GM23338 (cell line): ENCODE results near the gene NCAPG. TPM values are rescaled to one million over a fixed set of nuclear protein-coding genes. Genes with fewer than 3 reads are reported as not detected.

Experiments used
- ATAC-seq: fragments of 200-7000 bp; cut with Tn5 transposase; 3 replicates; pipeline ENCODE4 v1.9.1; 2020
- DNase-seq: peaks from one replicate; pipeline ENCODE4 v3.0.0-alpha.2; 2015; ENCODE audit warnings: low spot score
- H2AFZ ChIP-seq: fragments of 200-600 bp; sonication (generic); 2 replicates; pipeline ENCODE4 v1.8.0; 2016; ENCODE audit warnings: antibody characterized with exemption, mild to moderate bottlenecking, moderate library complexity
- H3F3A ChIP-seq: fragments of 200-600 bp; sonication (generic); replicated peaks from 2 replicates; pipeline ENCODE4 v1.8.0; 2017; ENCODE audit warnings: antibody characterized with exemption, mixed run types, low read depth
- H3K27ac ChIP-seq: fragments of 200-600 bp; sonication (generic); 2 replicates; pipeline ENCODE4 v1.6.1; 2016; ENCODE audit warnings: low read depth
- H3K27me3 ChIP-seq: fragments of 200-600 bp; sonication (generic); 2 replicates; pipeline ENCODE4 v1.8.0; 2016; ENCODE audit warnings: mild to moderate bottlenecking, mixed run types, moderate library complexity; ENCODE audit not compliant: insufficient read depth
- H3K36me3 ChIP-seq: fragments of 200-600 bp; sonication (generic); 2 replicates; pipeline ENCODE4 v1.8.0; 2016; ENCODE audit warnings: mild to moderate bottlenecking; ENCODE audit not compliant: insufficient read depth
- H3K4me1 ChIP-seq: fragments of 200-600 bp; sonication (generic); 2 replicates; pipeline ENCODE4 v1.8.0; 2016; ENCODE audit warnings: mild to moderate bottlenecking, moderate library complexity; ENCODE audit not compliant: insufficient read depth
- H3K4me2 ChIP-seq: fragments of 200-600 bp; sonication (generic); 2 replicates; pipeline ENCODE4 v1.7.1; 2017; ENCODE audit warnings: mixed run types
- H3K4me3 ChIP-seq: fragments of 200-600 bp; sonication (generic); 2 replicates; pipeline ENCODE4 v1.6.1; 2016; ENCODE audit warnings: mixed run types
- H3K79me2 ChIP-seq: fragments of 200-600 bp; sonication (generic); replicated peaks from 2 replicates; pipeline ENCODE4 v1.8.0; 2017; ENCODE audit warnings: mild to moderate bottlenecking; ENCODE audit not compliant: insufficient read depth
- H3K9me2 ChIP-seq: fragments of 200-600 bp; sonication (generic); 2 replicates; pipeline ENCODE4 v1.8.0; 2017; ENCODE audit not compliant: insufficient read depth
- H4K20me1 ChIP-seq: fragments of 200-600 bp; sonication (generic); replicated peaks from 2 replicates; pipeline ENCODE4 v1.8.0; 2017; ENCODE audit warnings: mild to moderate bottlenecking; ENCODE audit not compliant: insufficient read depth
- H3K27ac Mint-ChIP-seq: 2 replicates; pipeline ENCODE4 v1.8.0; 2020; ENCODE audit warnings: inconsistent platforms, mild to moderate bottlenecking, moderate library complexity, mixed read lengths
- H3K27me3 Mint-ChIP-seq: 3 replicates; pipeline ENCODE4 v1.8.0; 2022; ENCODE audit warnings: low read depth, mild to moderate bottlenecking, moderate library complexity, mixed read lengths, inconsistent platforms; ENCODE audit not compliant: insufficient read depth, poor library complexity
- H3K36me3 Mint-ChIP-seq: 3 replicates; pipeline ENCODE4 v1.8.0; 2021; ENCODE audit warnings: low read depth, mild to moderate bottlenecking, inconsistent platforms, moderate library complexity, mixed read lengths
- H3K4me1 Mint-ChIP-seq: 3 replicates; pipeline ENCODE4 v1.8.0; 2020; ENCODE audit warnings: mild to moderate bottlenecking, inconsistent platforms, mixed read lengths
- H3K4me3 Mint-ChIP-seq: 3 replicates; pipeline ENCODE4 v1.8.0; 2021; ENCODE audit warnings: moderate library complexity, mild to moderate bottlenecking, inconsistent platforms, mixed read lengths
- H3K9me3 Mint-ChIP-seq: 3 replicates; pipeline ENCODE4 v1.8.0; 2020; ENCODE audit warnings: moderate library complexity, mild to moderate bottlenecking, inconsistent platforms, mixed read lengths
- EZH2 ChIP-seq: fragments of 200-600 bp; sonication (generic); IDR thresholded peaks from one replicate; pipeline ENCODE4 v1.8.0; 2017; ENCODE audit warnings: antibody characterized with exemption, mild to moderate bottlenecking, low read depth; ENCODE audit not compliant: unreplicated experiment
- EZH2phosphoT487 ChIP-seq: fragments of 200-600 bp; sonication (generic); IDR thresholded peaks from one replicate; pipeline ENCODE4 v1.8.1; 2018; ENCODE audit warnings: antibody characterized with exemption; ENCODE audit not compliant: unreplicated experiment
- JUNB ChIP-seq: IDR thresholded peaks from one replicate; pipeline ENCODE4 v1.6.1; 2016; ENCODE audit warnings: antibody characterized with exemption; ENCODE audit not compliant: unreplicated experiment
- POLR2AphosphoS5 ChIP-seq: IDR thresholded peaks from 2 replicates; pipeline ENCODE4 v1.6.1; 2016; ENCODE audit warnings: antibody characterized with exemption, low read depth
- STAT1 ChIP-seq: IDR thresholded peaks from one replicate; pipeline ENCODE4 v1.6.1; 2016; ENCODE audit warnings: antibody characterized with exemption; ENCODE audit not compliant: unreplicated experiment
- ZNF114 ChIP-seq: fragments of 250-450 bp; sonication (Bioruptor Pico); IDR thresholded peaks from 2 replicates; pipeline ENCODE4 v1.5.0; 2020; ENCODE audit warnings: mild to moderate bottlenecking, moderate library complexity
- ZNF331 ChIP-seq: fragments of 250-450 bp; sonication (Bioruptor Pico); IDR thresholded peaks from 2 replicates; pipeline ENCODE4 v1.5.0; 2020; ENCODE audit warnings: low read depth, mild to moderate bottlenecking, moderate library complexity
- polyA plus RNA-seq: library from polyadenylated mRNA; unstranded; fragments of >200 nt; fragmentation: Nextera tagmentation; extraction: Ambion mirVana; gene quantifications from 2 replicates; pipeline ENCODE4 v1.2.1, GENCODE V29; 2016
- total RNA-seq: library from RNA; depleted of rRNA; stranded (reverse); fragments of >200 nt; shearing (Covaris generic); gene quantifications from 2 replicates; pipeline ENCODE4 v1.2.3, GENCODE V29; 2014
- TF ChIP-seq, protein P1 (sequence below), 2 experiments: fragments of 200-600 bp in 1 of 2; sonication (generic) in 1 of 2; conservative IDR thresholded peaks; 2 replicates each; pipeline versions ENCODE4 v1.5.1 to v1.6.1; 2016 to 2017; ENCODE audit warnings: antibody characterized with exemption in 2 of 2, low read depth in 2 of 2, mild to moderate bottlenecking in 2 of 2, moderate library complexity in 1 of 2

The NCAPG gene
- total and polyA plus RNA-seq, 2 experiments from 2014 or later = 24.4 to 45.8 TPM

DNA sequence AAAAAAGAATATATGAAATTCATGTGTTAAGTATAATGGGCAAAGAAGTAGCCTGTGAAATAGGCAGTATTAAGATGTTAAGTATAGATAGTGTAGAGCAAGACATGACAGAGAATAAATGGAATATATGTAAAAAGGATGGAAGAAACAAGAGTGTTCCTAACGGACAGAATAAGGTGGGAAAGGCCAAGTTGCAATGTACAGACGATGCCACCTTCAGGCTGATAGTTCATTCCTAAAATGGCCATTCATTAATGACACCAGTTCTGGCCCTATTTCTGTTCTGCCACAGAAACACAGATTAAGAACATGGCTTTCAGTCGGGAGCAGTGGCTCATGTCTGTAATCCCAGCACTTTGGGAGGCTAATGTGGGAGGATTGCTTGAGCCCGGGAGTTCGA lies 24.9 kb upstream of the NCAPG start:
- no peaks in the 10 kb centered on the region for H3K79me2 ChIP-seq
- H3K4me3 ChIP-seq = no peak overlapping the region
- H3K9me3 Mint-ChIP-seq = peaks cover 4% of the 10 kb centered on the region; the same call in 1 of the 3 replicates
- peaks cover 4% of the 10 kb centered on the region; the same call in 2 of the 3 replicates for H3K4me1 Mint-ChIP-seq
- H2AFZ ChIP-seq = no peak overlapping the region
- peaks cover 23% of the 10 kb centered on the region for H3K27me3 Mint-ChIP-seq
- H3K9me2 ChIP-seq = no peaks in the 10 kb centered on the region
- no peaks in the 10 kb centered on the region for H3F3A ChIP-seq
- no peaks in the 10 kb centered on the region; the same call in 1 of the 2 replicates for H4K20me1 ChIP-seq
- DNase-seq (no peak), ATAC-seq (no peak)
- H3K4me3 Mint-ChIP-seq = no peak overlapping the region
- H3K27me3 ChIP-seq = peaks cover 25% of the 10 kb centered on the region
- H3K27ac Mint-ChIP-seq = no peak overlapping the region
- TF ChIP-seq POLR2AphosphoS5 = no peak
- TF ChIP-seq, protein P1, sequence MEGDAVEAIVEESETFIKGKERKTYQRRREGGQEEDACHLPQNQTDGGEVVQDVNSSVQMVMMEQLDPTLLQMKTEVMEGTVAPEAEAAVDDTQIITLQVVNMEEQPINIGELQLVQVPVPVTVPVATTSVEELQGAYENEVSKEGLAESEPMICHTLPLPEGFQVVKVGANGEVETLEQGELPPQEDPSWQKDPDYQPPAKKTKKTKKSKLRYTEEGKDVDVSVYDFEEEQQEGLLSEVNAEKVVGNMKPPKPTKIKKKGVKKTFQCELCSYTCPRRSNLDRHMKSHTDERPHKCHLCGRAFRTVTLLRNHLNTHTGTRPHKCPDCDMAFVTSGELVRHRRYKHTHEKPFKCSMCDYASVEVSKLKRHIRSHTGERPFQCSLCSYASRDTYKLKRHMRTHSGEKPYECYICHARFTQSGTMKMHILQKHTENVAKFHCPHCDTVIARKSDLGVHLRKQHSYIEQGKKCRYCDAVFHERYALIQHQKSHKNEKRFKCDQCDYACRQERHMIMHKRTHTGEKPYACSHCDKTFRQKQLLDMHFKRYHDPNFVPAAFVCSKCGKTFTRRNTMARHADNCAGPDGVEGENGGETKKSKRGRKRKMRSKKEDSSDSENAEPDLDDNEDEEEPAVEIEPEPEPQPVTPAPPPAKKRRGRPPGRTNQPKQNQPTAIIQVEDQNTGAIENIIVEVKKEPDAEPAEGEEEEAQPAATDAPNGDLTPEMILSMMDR (conservative IDR thresholded peaks at IDR 0.05; ENCODE audit: low read depth in 2 of 2) = peak; percentile 18 to 65; a peak in 2 of 4 replicates
- H3K4me1 ChIP-seq = peaks cover 7% of the 10 kb centered on the region; the same call in 1 of the 2 replicates
- H3K27ac ChIP-seq = no peak overlapping the region
- H3K36me3 ChIP-seq = no peaks in the 10 kb centered on the region
- H3K4me2 ChIP-seq = no peak overlapping the region
- H3K36me3 Mint-ChIP-seq = no peaks in the 10 kb centered on the region

DNA sequence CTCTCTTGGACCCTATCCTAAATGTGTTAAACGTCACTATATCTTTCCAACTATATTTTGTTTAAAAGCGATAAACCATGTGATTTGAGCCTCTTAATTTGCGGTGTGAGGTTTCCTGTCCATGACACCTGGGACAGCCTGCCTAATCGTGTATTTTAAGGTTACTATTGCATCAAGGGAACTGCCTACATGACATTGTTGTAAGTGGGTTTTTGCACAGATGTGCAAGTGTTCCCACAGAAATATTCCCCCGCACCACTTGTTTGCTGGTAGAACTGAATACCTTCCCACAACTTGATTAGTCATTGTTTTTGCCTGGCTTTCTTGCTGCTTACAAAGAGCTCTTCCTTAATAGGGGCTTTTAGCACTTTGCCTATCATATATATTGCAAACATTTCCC lies 24.2 kb upstream of the NCAPG start:
- Histone ChIP-seq H3K4me1 (peaks cover 7% of the 10 kb centered on the region; the same call in 1 of the 2 replicates), H3K27me3 (peaks cover 18% of the 10 kb centered on the region), H3K27ac (no peak overlapping the region), H4K20me1 (no peaks in the 10 kb centered on the region; the same call in 1 of the 2 replicates), H2AFZ (no peak overlapping the region), H3K79me2 (no peaks in the 10 kb centered on the region), H3K9me2 (no peaks in the 10 kb centered on the region), H3K4me3 (no peak overlapping the region), H3K4me2 (no peak overlapping the region), H3F3A (no peaks in the 10 kb centered on the region), H3K36me3 (no peaks in the 10 kb centered on the region; the same call in 1 of the 2 replicates)
- Mint-ChIP-seq H3K27me3 (peaks cover 16% of the 10 kb centered on the region), H3K27ac (no peak overlapping the region), H3K4me3 (no peak overlapping the region), H3K36me3 (peaks cover 4% of the 10 kb centered on the region; the same call in 2 of the 3 replicates), H3K9me3 (peaks cover 4% of the 10 kb centered on the region; the same call in 1 of the 3 replicates), H3K4me1 (peaks cover 4% of the 10 kb centered on the region; the same call in 2 of the 3 replicates)
- no peak for DNase-seq
- TF ChIP-seq POLR2AphosphoS5 (no peak), EZH2phosphoT487 (no peak), ZNF331 (CRISPR knock-in tag) (no peak), STAT1 (no peak), ZNF114 (no peak)
- ATAC-seq = no peak

DNA sequence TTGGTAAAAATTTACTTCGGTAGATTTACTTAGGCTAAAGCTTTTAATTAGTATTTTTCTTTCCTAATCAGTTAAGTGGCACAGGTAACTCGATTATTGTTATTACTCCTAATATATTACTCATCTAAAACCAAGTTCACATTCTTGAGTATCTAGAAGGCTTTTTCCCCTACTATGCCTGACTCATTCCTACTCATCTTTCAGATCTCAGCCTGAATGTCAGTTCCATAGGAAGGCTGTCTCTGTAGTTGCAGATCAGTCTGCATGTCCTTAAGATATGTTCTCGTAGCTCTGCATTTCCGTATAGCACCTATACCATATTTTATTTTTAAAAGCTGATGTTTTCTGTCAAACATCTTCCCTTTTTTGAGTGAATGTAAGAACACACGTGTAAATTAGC lies 23.5 kb upstream of the NCAPG start:
- H3K4me1 ChIP-seq = peaks cover 5% of the 10 kb centered on the region; the same call in 1 of the 2 replicates
- H3K4me1 Mint-ChIP-seq = no peaks in the 10 kb centered on the region
- H3K4me3 Mint-ChIP-seq = no peak overlapping the region
- H3F3A ChIP-seq = no peaks in the 10 kb centered on the region
- H3K9me3 Mint-ChIP-seq = peaks cover 2% of the 10 kb centered on the region; the same call in 1 of the 3 replicates
- no peaks in the 10 kb centered on the region; the same call in 1 of the 2 replicates for H3K36me3 ChIP-seq
- H2AFZ ChIP-seq = no peak overlapping the region
- H3K36me3 Mint-ChIP-seq = peaks cover 10% of the 10 kb centered on the region; the same call in 2 of the 3 replicates
- no peak for TF ChIP-seq POLR2AphosphoS5
- TF ChIP-seq EZH2 = no peak
- no peak for TF ChIP-seq STAT1
- TF ChIP-seq, protein P1 (conservative IDR thresholded peaks at IDR 0.05; ENCODE audit: low read depth in 2 of 2) = no peak
- no peak for TF ChIP-seq JUNB
- no peak overlapping the region for H3K27ac Mint-ChIP-seq
- no peak for DNase-seq
- ATAC-seq = no peak
- peaks cover 9% of the 10 kb centered on the region for H3K27me3 Mint-ChIP-seq
- no peaks in the 10 kb centered on the region for H3K9me2 ChIP-seq
- no peak overlapping the region for H3K27ac ChIP-seq
- H3K4me2 ChIP-seq = no peak overlapping the region
- peaks cover 11% of the 10 kb centered on the region for H3K27me3 ChIP-seq
- no peaks in the 10 kb centered on the region for H3K79me2 ChIP-seq
- H3K4me3 ChIP-seq = no peak overlapping the region
- H4K20me1 ChIP-seq = no peaks in the 10 kb centered on the region; the same call in 1 of the 2 replicates
